ENCODE results near the gene NEDD4.
A peak's percentile ranks its signal among the peaks of the same experiment; 100 is the strongest.

NEDD4 gene

GRCh38 chr15:55942332-55942731 is 51.1 kb downstream of the NEDD4 start:
- H3K9me3 Mint-ChIP-seq, result peaks cover 52% of the 10 kb centered on the region
- H3K36me3 Mint-ChIP-seq (ENCODE audit: low read depth), result peaks cover 83% of the 10 kb centered on the region
- H3K27ac Mint-ChIP-seq, result peak overlapping the region; percentile 27
- no peak overlapping the region for H3K4me3 Mint-ChIP-seq
- no peak for TF ChIP-seq CTCF (IDR thresholded peaks at IDR 0.05)
- H3K4me1 Mint-ChIP-seq, result no peaks in the 10 kb centered on the region
- H3K27me3 Mint-ChIP-seq (ENCODE audit: low read depth, poor library complexity), result no peaks in the 10 kb centered on the region
- no peak for DNase-seq

- Mint-ChIP-seq H3K27ac (no peak overlapping the region), H3K4me1 (no peaks in the 10 kb centered on the region), H3K9me3 (peaks cover 41% of the 10 kb centered on the region), H3K4me3 (no peak overlapping the region), H3K36me3 (ENCODE audit: low read depth) (peaks cover 57% of the 10 kb centered on the region), H3K27me3 (ENCODE audit: low read depth, poor library complexity) (peaks cover 10% of the 10 kb centered on the region)
- no peak for DNase-seq
- no peak for TF ChIP-seq CTCF (IDR thresholded peaks at IDR 0.05)
Measured at GRCh38 chr15:55937040-55937439, 56.4 kb downstream of the NEDD4 start.

- H3K36me3 Mint-ChIP-seq (ENCODE audit: low read depth), result peaks cover 32% of the 10 kb centered on the region
- H3K27ac Mint-ChIP-seq, result no peak overlapping the region
- H3K4me3 Mint-ChIP-seq, result no peak overlapping the region
- H3K27me3 Mint-ChIP-seq (ENCODE audit: low read depth, poor library complexity), result peaks cover 13% of the 10 kb centered on the region
- TF ChIP-seq CTCF (IDR thresholded peaks at IDR 0.05), result no peak
- peaks cover 21% of the 10 kb centered on the region for H3K9me3 Mint-ChIP-seq
- DNase-seq, result no peak
- no peaks in the 10 kb centered on the region for H3K4me1 Mint-ChIP-seq
Measured at GRCh38 chr15:55928955-55929354, 64.5 kb downstream of the NEDD4 start.

- Mint-ChIP-seq H3K4me1 (peaks cover 6% of the 10 kb centered on the region), H3K27ac (no peak overlapping the region), H3K4me3 (no peak overlapping the region), H3K36me3 (ENCODE audit: low read depth) (peaks cover 6% of the 10 kb centered on the region), H3K27me3 (ENCODE audit: low read depth, poor library complexity) (no peaks in the 10 kb centered on the region), H3K9me3 (no peaks in the 10 kb centered on the region)
- no peak for TF ChIP-seq CTCF (IDR thresholded peaks at IDR 0.05)
- DNase-seq, result no peak
Measured at GRCh38 chr15:55921744-55922143, 71.7 kb downstream of the NEDD4 start.

- no peak for DNase-seq
- Mint-ChIP-seq H3K4me3 (no peak overlapping the region), H3K9me3 (no peaks in the 10 kb centered on the region), H3K27me3 (ENCODE audit: low read depth, poor library complexity) (no peaks in the 10 kb centered on the region), H3K36me3 (ENCODE audit: low read depth) (no peaks in the 10 kb centered on the region), H3K4me1 (peaks cover 10% of the 10 kb centered on the region), H3K27ac (no peak overlapping the region)
- TF ChIP-seq CTCF (IDR thresholded peaks at IDR 0.05), result peak; percentile 46
Measured at GRCh38 chr15:55917881-55918296, 75.5 kb downstream of the NEDD4 start.

GRCh38 chr15:55916666-55917409 is 76.6 kb downstream of the NEDD4 start:
- no peak for TF ChIP-seq CTCF (IDR thresholded peaks at IDR 0.05)
- H3K27ac Mint-ChIP-seq, result no peak overlapping the region
- H3K36me3 Mint-ChIP-seq (ENCODE audit: low read depth), result no peaks in the 10 kb centered on the region
- no peak overlapping the region for H3K4me3 Mint-ChIP-seq
- H3K27me3 Mint-ChIP-seq (ENCODE audit: low read depth, poor library complexity), result no peaks in the 10 kb centered on the region
- no peak for DNase-seq
- peaks cover 10% of the 10 kb centered on the region for H3K4me1 Mint-ChIP-seq
- no peaks in the 10 kb centered on the region for H3K9me3 Mint-ChIP-seq
